Trophoblast cell (in vitro differentiated cells and primary cell): ENCODE data around the gene MGAT3.

Experiments used
- DNase-seq, 2 donors: peaks; one replicate each; pipeline ENCODE4 v3.0.0-alpha.2; 2016
- H2AFZ ChIP-seq: 2 replicates; pipeline ENCODE4 v1.6.1; 2013; ENCODE audit warnings: low read length, moderate library complexity, mild to moderate bottlenecking; ENCODE audit not compliant: insufficient read depth, poor library complexity
- H2AK5ac ChIP-seq: 2 replicates; pipeline ENCODE4 v1.6.1; 2013; ENCODE audit warnings: mild to moderate bottlenecking, low read length
- H2BK120ac ChIP-seq: 2 replicates; pipeline ENCODE4 v1.6.1; 2013; ENCODE audit warnings: low read length, mild to moderate bottlenecking, moderate library complexity; ENCODE audit not compliant: insufficient read depth, poor library complexity
- H2BK12ac ChIP-seq: 2 replicates; pipeline ENCODE4 v1.6.1; 2013; ENCODE audit warnings: mild to moderate bottlenecking, low read length, moderate library complexity
- H2BK5ac ChIP-seq: 2 replicates; pipeline ENCODE4 v1.6.1; 2013; ENCODE audit warnings: low read length, low read depth, moderate library complexity, mild to moderate bottlenecking; ENCODE audit not compliant: poor library complexity
- H3K14ac ChIP-seq: 2 replicates; pipeline ENCODE4 v1.6.1; 2013; ENCODE audit warnings: mild to moderate bottlenecking, low read length
- H3K18ac ChIP-seq: 2 replicates; pipeline ENCODE4 v1.6.1; 2013; ENCODE audit warnings: mild to moderate bottlenecking, low read length
- H3K23ac ChIP-seq: 2 replicates; pipeline ENCODE4 v1.6.1; 2013; ENCODE audit warnings: low read length
- H3K27ac ChIP-seq: 2 replicates; pipeline ENCODE4 v1.5.1; 2013; ENCODE audit warnings: low read depth, mild to moderate bottlenecking, inconsistent platforms, low read length, moderate library complexity
- H3K27me3 ChIP-seq: 2 replicates; pipeline ENCODE4 v1.6.1; 2013; ENCODE audit warnings: inconsistent platforms, mild to moderate bottlenecking, low read length, moderate library complexity; ENCODE audit not compliant: insufficient read depth
- H3K36me3 ChIP-seq, 2 experiments: 1 replicate in 1 of 2; 2 replicates in 1 of 2; pipeline ENCODE4 v1.6.1; 2013; ENCODE audit warnings: low read length in 2 of 2, mild to moderate bottlenecking in 2 of 2, moderate library complexity in 1 of 2; ENCODE audit not compliant: insufficient read depth in 2 of 2, control insufficient read depth in 1 of 2
- H3K4ac ChIP-seq: 2 replicates; pipeline ENCODE4 v1.6.1; 2013; ENCODE audit warnings: low read depth, mild to moderate bottlenecking, low read length, moderate library complexity
- H3K4me1 ChIP-seq, 2 experiments: 1 replicate in 1 of 2; 2 replicates in 1 of 2; pipeline ENCODE4 v1.6.1; 2013; ENCODE audit warnings: low read length in 2 of 2, mild to moderate bottlenecking in 2 of 2, moderate library complexity in 1 of 2; ENCODE audit not compliant: insufficient read depth in 2 of 2, control insufficient read depth in 1 of 2
- H3K4me2 ChIP-seq: 2 replicates; pipeline ENCODE4 v1.6.1; 2013; ENCODE audit warnings: inconsistent platforms, mild to moderate bottlenecking, low read length, moderate library complexity
- H3K4me3 ChIP-seq: 2 replicates; pipeline ENCODE4 v1.5.1; 2013; ENCODE audit warnings: mild to moderate bottlenecking, low read depth, low read length, inconsistent platforms
- H3K79me1 ChIP-seq: one replicate; pipeline ENCODE4 v1.6.1; 2013; ENCODE audit warnings: low read length
- H3K79me2 ChIP-seq: 2 replicates; pipeline ENCODE4 v1.6.1; 2013; ENCODE audit warnings: low read length, mild to moderate bottlenecking; ENCODE audit not compliant: control insufficient read depth, insufficient read depth, poor library complexity
- H3K9ac ChIP-seq: 2 replicates; pipeline ENCODE4 v1.6.1; 2013; ENCODE audit warnings: mild to moderate bottlenecking, low read length
- H3K9me3 ChIP-seq: 2 replicates; pipeline ENCODE4 v1.6.1; 2013; ENCODE audit warnings: low read depth, mild to moderate bottlenecking, control low read depth, inconsistent platforms, low read length; ENCODE audit not compliant: insufficient read depth
- H4K12ac ChIP-seq: 2 replicates; pipeline ENCODE4 v1.6.1; 2013; ENCODE audit warnings: low read depth, mild to moderate bottlenecking, low read length, moderate library complexity
- H4K8ac ChIP-seq: 2 replicates; pipeline ENCODE4 v1.6.1; 2013; ENCODE audit warnings: low read depth, mild to moderate bottlenecking, low read length, moderate library complexity
- H4K91ac ChIP-seq: one replicate; pipeline ENCODE4 v1.6.1; 2013; ENCODE audit warnings: low read depth, mild to moderate bottlenecking, low read length, moderate library complexity
- WGBS: extraction: QIAGEN DNeasy Blood & Tissue Kit; methylation state at CpG from one replicate; pipeline ENCODE4 v1.1.7; 2013; ENCODE audit warnings: missing lambda C conversion rate; ENCODE audit not compliant: insufficient read length, insufficient coverage; ENCODE audit errors: extremely low coverage; 5-methylcytosine and 5-hydroxymethylcytosine counted together

The MGAT3 gene

GRCh38 chr22:39459681-39460080 is 2.9 kb downstream of the MGAT3 start:
- Histone ChIP-seq H2AK5ac (peak overlapping the region; percentile 15), H4K8ac (no peak overlapping the region), H3K4me1 (peaks cover 24 to 36% of the 10 kb centered on the region in 2 experiments), H2BK5ac (no peak overlapping the region), H3K27ac (no peak overlapping the region), H3K9me3 (no peaks in the 10 kb centered on the region), H3K79me1 (peaks cover 25% of the 10 kb centered on the region), H2BK12ac (no peak overlapping the region), H3K4me3 (no peak overlapping the region), H3K4me2 (no peak overlapping the region), H3K9ac (no peak overlapping the region), H2AFZ (no peak overlapping the region), H4K12ac (no peak overlapping the region), H3K23ac (no peak overlapping the region), H3K27me3 (no peaks in the 10 kb centered on the region), H3K36me3 (no peaks in the 10 kb centered on the region), H3K18ac (no peak overlapping the region), H4K91ac (no peak overlapping the region), H3K4ac (peak overlapping the region; percentile 77), H3K14ac (no peak overlapping the region), H3K79me2 (peaks cover 20% of the 10 kb centered on the region), H2BK120ac (no peak overlapping the region)
- no CpG with 5 or more reads among the region's 11 CpGs for WGBS
- DNase-seq, result no peak

GRCh38 chr22:39462443-39463221 is 5.8 kb downstream of the MGAT3 start:
- Histone ChIP-seq H3K14ac (peak overlapping the region; percentile 53), H2AFZ (no peak overlapping the region), H3K36me3 (no peaks in the 10 kb centered on the region), H3K4me2 (no peak overlapping the region), H2BK5ac (peak overlapping the region; percentile 62), H3K79me2 (peaks cover 18% of the 10 kb centered on the region), H3K79me1 (peaks cover 31% of the 10 kb centered on the region), H3K4ac (peak overlapping the region; percentile 77), H3K4me1 (peaks cover 32 to 47% of the 10 kb centered on the region in 2 experiments), H2AK5ac (peak overlapping the region; percentile 81), H4K91ac (peak overlapping the region; percentile 91), H2BK12ac (peak overlapping the region; percentile 85), H3K9ac (no peak overlapping the region), H3K4me3 (no peak overlapping the region), H3K27me3 (no peaks in the 10 kb centered on the region), H2BK120ac (peak overlapping the region; percentile 82), H3K9me3 (no peaks in the 10 kb centered on the region), H4K8ac (peak overlapping the region; percentile 67), H3K27ac (peak overlapping the region; percentile 76), H4K12ac (no peak overlapping the region), H3K18ac (peak overlapping the region; percentile 72), H3K23ac (no peak overlapping the region)
- DNase-seq, result no peak
- no CpG with 5 or more reads among the region's 13 CpGs for WGBS

- WGBS, result no CpG with 5 or more reads among the region's 6 CpGs
Observed at GRCh38 chr22:39463277-39463676, 6.5 kb downstream of the MGAT3 start.

GRCh38 chr22:39463931-39464390 is 7.1 kb downstream of the MGAT3 start:
- WGBS, result no CpG with 5 or more reads among the region's 10 CpGs
- peak overlapping the region; percentile 5 for H2BK5ac ChIP-seq
- H2AK5ac ChIP-seq, result peak overlapping the region; percentile 6
- no peak overlapping the region for H2AFZ ChIP-seq
- H3K27ac ChIP-seq, result peak overlapping the region; percentile 76
- H4K8ac ChIP-seq, result peak overlapping the region; percentile 3
- H3K4me2 ChIP-seq, result no peak overlapping the region
- H3K18ac ChIP-seq, result peak overlapping the region; percentile 22
- H3K27me3 ChIP-seq, result no peaks in the 10 kb centered on the region
- H3K79me1 ChIP-seq, result peaks cover 23% of the 10 kb centered on the region
- H3K23ac ChIP-seq, result no peak overlapping the region
- peaks cover 10% of the 10 kb centered on the region for H3K79me2 ChIP-seq
- DNase-seq, result peak; percentile 83 to 86
- H3K14ac ChIP-seq, result peak overlapping the region; percentile 29
- no peak overlapping the region for H3K9ac ChIP-seq
- peak overlapping the region; percentile 49 for H4K91ac ChIP-seq
- no peak overlapping the region for H3K4me3 ChIP-seq
- H3K9me3 ChIP-seq, result no peaks in the 10 kb centered on the region
- H2BK120ac ChIP-seq, result peak overlapping the region; percentile 23
- H2BK12ac ChIP-seq, result peak overlapping the region; percentile 61
- H3K4ac ChIP-seq, result peak overlapping the region; percentile 4
- H3K4me1 ChIP-seq, result peaks cover 34 to 46% of the 10 kb centered on the region in 2 experiments
- H4K12ac ChIP-seq, result no peak overlapping the region
- H3K36me3 ChIP-seq, result no peaks in the 10 kb centered on the region

More at GRCh38 chr22:39463277-39463676, 6.5 kb downstream of the MGAT3 start:
- H3K4ac ChIP-seq, result peak overlapping the region; percentile 77
- H3K4me3 ChIP-seq, result no peak overlapping the region
- no peak overlapping the region for H3K23ac ChIP-seq
- H4K8ac ChIP-seq, result peak overlapping the region; percentile 67
- H3K9ac ChIP-seq, result no peak overlapping the region
- H2AFZ ChIP-seq, result no peak overlapping the region
- no peaks in the 10 kb centered on the region for H3K27me3 ChIP-seq
- no peak overlapping the region for H3K4me2 ChIP-seq
- H2AK5ac ChIP-seq, result peak overlapping the region; percentile 81
- H4K91ac ChIP-seq, result peak overlapping the region; percentile 91
- peak overlapping the region; percentile 76 for H3K27ac ChIP-seq
- no peak overlapping the region for H4K12ac ChIP-seq
- peak overlapping the region; percentile 72 for H3K18ac ChIP-seq
- H3K79me2 ChIP-seq, result peaks cover 13% of the 10 kb centered on the region
- H3K4me1 ChIP-seq, result peaks cover 32 to 45% of the 10 kb centered on the region in 2 experiments
- DNase-seq, result no peak
- peak overlapping the region; percentile 85 for H2BK12ac ChIP-seq
- H2BK5ac ChIP-seq, result peak overlapping the region; percentile 62
- H3K14ac ChIP-seq, result peak overlapping the region; percentile 53
- peaks cover 26% of the 10 kb centered on the region for H3K79me1 ChIP-seq
- H3K9me3 ChIP-seq, result no peaks in the 10 kb centered on the region
- H2BK120ac ChIP-seq, result peak overlapping the region; percentile 82
- H3K36me3 ChIP-seq, result no peaks in the 10 kb centered on the region
